BLaER1 treated with 17β-estradiol and CSF1 and Interleukin-3, amounts not matched to agents 10 nM and 100 nM (cell line): Measurements from ENCODE around the gene CDC6.

ENCODE experiments used
- H3K27ac ChIP-seq, 11 experiments: shearing (Covaris generic); formaldehyde crosslinking; 2 replicates each; pipeline ENCODE4 v1.8.1; 2022
- H3K27me3 ChIP-seq, 11 experiments: shearing (Covaris generic); formaldehyde crosslinking; 2 replicates each; pipeline ENCODE4 v1.8.1; 2022
- H3K36me3 ChIP-seq, 11 experiments: shearing (Covaris generic); formaldehyde crosslinking; 2 replicates each; pipeline ENCODE4 v1.8.1; 2022
- H3K4me1 ChIP-seq, 10 experiments: shearing (Covaris generic); formaldehyde crosslinking; 2 replicates each; pipeline ENCODE4 v1.8.1; 2022
- H3K4me2 ChIP-seq, 11 experiments: shearing (Covaris generic); formaldehyde crosslinking; 2 replicates each; pipeline ENCODE4 v1.8.1; 2022
- H3K4me3 ChIP-seq, 10 experiments: shearing (Covaris generic); formaldehyde crosslinking; 2 replicates each; pipeline ENCODE4 v1.8.1; 2022
- H3K9ac ChIP-seq, 11 experiments: shearing (Covaris generic); formaldehyde crosslinking; 2 replicates each; pipeline ENCODE4 v1.8.1; 2022
- H3K9me3 ChIP-seq, 11 experiments: shearing (Covaris generic); formaldehyde crosslinking; replicated peaks in 1 of 11; 2 replicates each; pipeline ENCODE4 v1.8.1; 2022
- H4K20me1 ChIP-seq, 11 experiments: shearing (Covaris generic); formaldehyde crosslinking; 2 replicates each; pipeline ENCODE4 v1.8.1; 2022
- Cebpa-rat ChIP-seq, 11 experiments: shearing (Covaris generic); IDR thresholded peaks; 2 replicates each; pipeline ENCODE4 v1.8.1; 2022

Gene CDC6

GRCh38 chr17:40345994-40346764 is 58.5 kb downstream of the CDC6 start:
- peak overlapping the region; percentile 11 to 91 (median 80); a peak in 19 of 22 replicates for H3K27ac ChIP-seq
- peak overlapping the region; percentile 76 to 94 (median 85) for H3K9ac ChIP-seq
- H3K4me1 ChIP-seq: peaks cover 76 to 92% (median 88%) of the 10 kb centered on the region in 10 experiments
- H3K27me3 ChIP-seq: no peaks in the 10 kb centered on the region
- peaks cover 7 to 33% (median 20%) of the 10 kb centered on the region in 11 experiments; a peak in 21 of 22 replicates for H3K36me3 ChIP-seq
- peak overlapping the region; percentile 92 to 100 (median 99) for H3K4me2 ChIP-seq
- peak overlapping the region; percentile 75 to 96 (median 83) for H3K4me3 ChIP-seq
- TF ChIP-seq Cebpa-rat (IDR thresholded peaks at IDR 0.05): no peak
- no peaks in the 10 kb centered on the region for H3K9me3 ChIP-seq
- peaks cover 18 to 86% (median 53%) of the 10 kb centered on the region in 11 experiments; a peak in 16 of 22 replicates for H4K20me1 ChIP-seq

- H3K4me2 ChIP-seq: peak overlapping the region; percentile 92 to 100 (median 99)
- H4K20me1 ChIP-seq: peaks cover 18 to 90% (median 59%) of the 10 kb centered on the region in 11 experiments; a peak in 16 of 22 replicates
- peaks cover 8 to 38% (median 20%) of the 10 kb centered on the region in 11 experiments for H3K36me3 ChIP-seq
- H3K4me1 ChIP-seq: peaks cover 82 to 95% (median 93%) of the 10 kb centered on the region in 10 experiments
- H3K27ac ChIP-seq: peak overlapping the region in 9 of 11 experiments; percentile 49 to 87 (median 74); a peak in 15 of 22 replicates
- H3K27me3 ChIP-seq: no peaks in the 10 kb centered on the region
- H3K9me3 ChIP-seq: no peaks in the 10 kb centered on the region
- peak overlapping the region in 5 of 10 experiments; percentile 11 to 84 (median 52); a peak in 8 of 20 replicates for H3K4me3 ChIP-seq
- TF ChIP-seq Cebpa-rat (IDR thresholded peaks at IDR 0.05): no peak
- H3K9ac ChIP-seq: peak overlapping the region; percentile 16 to 91 (median 65); a peak in 16 of 22 replicates
Measured at GRCh38 chr17:40346765-40347158, 59.1 kb downstream of the CDC6 start.

- peak overlapping the region; percentile 92 to 100 (median 99) for H3K4me2 ChIP-seq
- no peaks in the 10 kb centered on the region for H3K27me3 ChIP-seq
- H3K4me3 ChIP-seq: peak overlapping the region in 9 of 10 experiments; percentile 9 to 84 (median 44); a peak in 16 of 20 replicates
- peaks cover 24 to 97% (median 65%) of the 10 kb centered on the region in 11 experiments; a peak in 16 of 22 replicates for H4K20me1 ChIP-seq
- H3K27ac ChIP-seq: peak overlapping the region in 10 of 11 experiments; percentile 29 to 87 (median 74); a peak in 19 of 22 replicates
- TF ChIP-seq Cebpa-rat (IDR thresholded peaks at IDR 0.05): no peak
- H3K9me3 ChIP-seq: no peaks in the 10 kb centered on the region
- H3K9ac ChIP-seq: peak overlapping the region; percentile 48 to 91 (median 65); a peak in 20 of 22 replicates
- H3K4me1 ChIP-seq: peaks cover 90 to 100% (median 99%) of the 10 kb centered on the region in 10 experiments
- H3K36me3 ChIP-seq: peaks cover 15 to 46% (median 27%) of the 10 kb centered on the region in 11 experiments
Measured at GRCh38 chr17:40347319-40348135, 59.8 kb downstream of the CDC6 start.

GRCh38 chr17:40348136-40348504 is 60.4 kb downstream of the CDC6 start:
- H3K9ac ChIP-seq: peak overlapping the region; percentile 48 to 87 (median 65); a peak in 20 of 22 replicates
- no peaks in the 10 kb centered on the region for H3K27me3 ChIP-seq
- peak overlapping the region; percentile 92 to 100 (median 99) for H3K4me2 ChIP-seq
- peaks cover 24 to 98% (median 65%) of the 10 kb centered on the region in 11 experiments; a peak in 16 of 22 replicates for H4K20me1 ChIP-seq
- peaks cover 19 to 52% (median 31%) of the 10 kb centered on the region in 11 experiments for H3K36me3 ChIP-seq
- no peak for TF ChIP-seq Cebpa-rat (IDR thresholded peaks at IDR 0.05)
- peaks cover 96 to 100% (median 100%) of the 10 kb centered on the region in 10 experiments for H3K4me1 ChIP-seq
- H3K27ac ChIP-seq: peak overlapping the region in 10 of 11 experiments; percentile 29 to 87 (median 62); a peak in 18 of 22 replicates
- H3K9me3 ChIP-seq: no peaks in the 10 kb centered on the region
- peak overlapping the region in 8 of 10 experiments; percentile 9 to 84 (median 44); a peak in 15 of 20 replicates for H3K4me3 ChIP-seq

GRCh38 chr17:40348562-40349476 is 61.1 kb downstream of the CDC6 start:
- peaks cover 98 to 100% (median 100%) of the 10 kb centered on the region in 10 experiments for H3K4me1 ChIP-seq

GRCh38 chr17:40349477-40349894 is 61.8 kb downstream of the CDC6 start:
- Histone ChIP-seq H3K27ac (no peak overlapping the region), H3K27me3 (no peaks in the 10 kb centered on the region), H3K36me3 (peaks cover 27 to 66% (median 44%) of the 10 kb centered on the region in 11 experiments), H3K9ac (peak overlapping the region in 4 of 11 experiments; percentile 64 to 82 (median 69); a peak in 5 of 22 replicates), H3K4me1 (peaks cover 91 to 100% (median 98%) of the 10 kb centered on the region in 10 experiments), H3K4me3 (0 out of 20 replicates have a peak overlapping the region, but pooled peaks of 1 of the 10 experiments have one; percentile 84), H4K20me1 (peaks cover 24 to 98% (median 56%) of the 10 kb centered on the region in 11 experiments; a peak in 16 of 22 replicates), H3K9me3 (no peaks in the 10 kb centered on the region), H3K4me2 (peak overlapping the region; percentile 92 to 100 (median 99))
- TF ChIP-seq Cebpa-rat (IDR thresholded peaks at IDR 0.05): no peak

More at GRCh38 chr17:40348562-40349476, 61.1 kb downstream of the CDC6 start:
- Histone ChIP-seq H3K36me3 (peaks cover 22 to 59% (median 37%) of the 10 kb centered on the region in 11 experiments), H4K20me1 (peaks cover 24 to 98% (median 61%) of the 10 kb centered on the region in 11 experiments; a peak in 16 of 22 replicates), H3K27ac (peak overlapping the region in 9 of 11 experiments; percentile 46 to 87 (median 63); a peak in 16 of 22 replicates), H3K9ac (peak overlapping the region in 10 of 11 experiments; percentile 54 to 87 (median 67); a peak in 17 of 22 replicates), H3K9me3 (no peaks in the 10 kb centered on the region), H3K4me2 (peak overlapping the region; percentile 92 to 100 (median 99)), H3K4me3 (peak overlapping the region in 7 of 10 experiments; percentile 9 to 84 (median 45); a peak in 11 of 20 replicates), H3K27me3 (no peaks in the 10 kb centered on the region)
- no peak for TF ChIP-seq Cebpa-rat (IDR thresholded peaks at IDR 0.05)
